Keratinocyte (primary cell): ENCODE data around the gene PLXNB3. TPM values are rescaled to one million over a fixed set of nuclear protein-coding genes. Genes with fewer than 3 reads are reported as not detected.

ENCODE experiments used
- DNase-seq: peaks from one replicate; pipeline ENCODE4 v3.0.0-alpha.2; 2011; ENCODE audit warnings: low read depth, missing footprints, low spot score
- FAIRE-seq: peaks from 2 replicates; lab custom pipeline; 2011; peaks lifted over from hg19 to GRCh38; lab: Jason Lieb, UNC
- H2AFZ ChIP-seq: 2 replicates; pipeline ENCODE4 v1.6.0; 2012; ENCODE audit warnings: low read length, control low read depth, inconsistent platforms; ENCODE audit not compliant: control insufficient read depth
- H3K27ac ChIP-seq: 2 replicates; pipeline ENCODE4 v1.5.1; 2011; ENCODE audit warnings: low read length; ENCODE audit not compliant: control insufficient read depth, insufficient read depth
- H3K27me3 ChIP-seq: 3 replicates; pipeline ENCODE4 v1.6.0; 2011; ENCODE audit warnings: low read length; ENCODE audit not compliant: control insufficient read depth, insufficient read depth; ENCODE audit errors: extremely low read depth
- H3K36me3 ChIP-seq, 2 experiments: 2 replicates in 1 of 2; 3 replicates in 1 of 2; pipeline ENCODE4 v1.5.1; 2011; ENCODE audit warnings: low read length in 2 of 2, mild to moderate bottlenecking in 1 of 2; ENCODE audit not compliant: control insufficient read depth in 2 of 2, insufficient read depth in 2 of 2; ENCODE audit errors: extremely low read depth in 1 of 2
- H3K4me1 ChIP-seq: 3 replicates; pipeline ENCODE4 v1.5.1; 2011; ENCODE audit warnings: low read length; ENCODE audit not compliant: control insufficient read depth, insufficient read depth; ENCODE audit errors: extremely low read depth
- H3K4me2 ChIP-seq: 3 replicates; pipeline ENCODE4 v1.6.0; 2011; ENCODE audit warnings: low read depth, low read length; ENCODE audit not compliant: control insufficient read depth, insufficient read depth; ENCODE audit errors: extremely low read depth
- H3K4me3 ChIP-seq, 3 experiments: fragments of 200-600 bp in 1 of 3; sonication (generic) in 1 of 3; 2 replicates in 2 of 3; 3 replicates in 1 of 3; pipeline ENCODE4 v1.5.1; 2011 to 2016; ENCODE audit warnings: low read length in 3 of 3, mild to moderate bottlenecking in 3 of 3, control low read depth in 2 of 3, inconsistent platforms in 1 of 3, low read depth in 1 of 3, mixed read lengths in 1 of 3, mixed run types in 1 of 3, moderate library complexity in 1 of 3; ENCODE audit not compliant: control insufficient read depth in 2 of 3, insufficient read depth in 2 of 3; ENCODE audit errors: extremely low read depth in 1 of 3
- H3K79me2 ChIP-seq: 2 replicates; pipeline ENCODE4 v1.6.0; 2012; ENCODE audit warnings: low read length; ENCODE audit not compliant: control insufficient read depth, insufficient read depth
- H3K9ac ChIP-seq: 3 replicates; pipeline ENCODE4 v1.6.0; 2011; ENCODE audit warnings: low read length; ENCODE audit not compliant: control insufficient read depth, insufficient read depth; ENCODE audit errors: extremely low read depth
- H3K9me1 ChIP-seq: 3 replicates; pipeline ENCODE4 v1.6.0; 2011; ENCODE audit warnings: low read length; ENCODE audit not compliant: control insufficient read depth, insufficient read depth; ENCODE audit errors: extremely low read depth
- H3K9me3 ChIP-seq: 2 replicates; pipeline ENCODE4 v1.5.1; 2012; ENCODE audit warnings: low read depth, low read length; ENCODE audit not compliant: control insufficient read depth
- H4K20me1 ChIP-seq: 3 replicates; pipeline ENCODE4 v1.6.0; 2011; ENCODE audit warnings: low read length; ENCODE audit not compliant: control insufficient read depth, insufficient read depth; ENCODE audit errors: extremely low read depth
- EZH2 ChIP-seq: IDR thresholded peaks from one replicate; pipeline ENCODE4 v1.6.1; 2012; ENCODE audit warnings: inconsistent platforms, mild to moderate bottlenecking, low read length, moderate library complexity
- dilution Hi-C: fragments of 300-500 bp; cut with MboI; formaldehyde crosslinking; loops from one replicate; pipeline ENCODE4 v1.7.0; 2020; ENCODE audit warnings: low sequenced_read_pairs; ENCODE audit not compliant: extremely low pct_ligation_motif_present
- polyA plus RNA-seq, 5 experiments: library from polyadenylated mRNA; depleted of rRNA in 3 of 5; stranded (reverse) in 3 of 5; stranded (forward) in 1 of 5; unstranded in 1 of 5; fragments of >200 nt; gene quantifications; 1 replicate in 1 of 5; 2 replicates in 3 of 5; 3 replicates in 1 of 5; pipeline versions ENCODE4 v1.2.1 to v1.2.3, GENCODE V29; 2011 to 2012; ENCODE audit warnings: missing spikeins in 2 of 5, low read depth in 1 of 5, low replicate concordance in 1 of 5
- TF ChIP-seq, protein P1 (sequence below), 3 experiments: IDR thresholded peaks in 1 of 3; conservative IDR thresholded peaks in 1 of 3; optimal IDR thresholded peaks in 1 of 3; 2 replicates in 2 of 3; 3 replicates in 1 of 3; pipeline versions ENCODE3 to v1.5.1; 2011; ENCODE audit warnings: low read length in 3 of 3, mild to moderate bottlenecking in 3 of 3, moderate library complexity in 2 of 3, control low read depth in 1 of 3, inconsistent platforms in 1 of 3; ENCODE audit not compliant: insufficient read depth in 2 of 3; ENCODE audit errors: extremely low read depth in 1 of 3

Gene PLXNB3
- polyA plus RNA-seq, 1 donor (not counting 4 experiments of a cell fraction or from before 2014, with no cell fraction given) = 7.2 TPM

DNA sequence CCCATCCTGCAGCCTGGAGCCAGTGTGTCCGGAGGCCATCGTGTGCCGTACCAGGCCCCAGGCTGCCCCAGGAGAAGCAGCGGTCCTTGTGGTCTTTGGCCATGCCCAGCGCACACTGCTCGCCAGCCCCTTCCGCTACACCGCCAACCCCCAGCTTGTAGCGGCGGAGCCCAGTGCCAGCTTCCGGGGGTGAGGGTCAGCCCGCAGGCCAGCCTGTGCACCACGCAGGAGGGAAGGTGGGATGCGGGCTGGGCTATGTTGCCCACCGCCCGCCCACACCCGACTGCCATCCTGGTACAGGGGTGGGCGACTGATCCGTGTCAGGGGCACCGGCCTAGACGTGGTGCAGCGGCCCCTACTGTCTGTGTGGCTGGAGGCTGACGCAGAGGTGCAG, 9.2 kb downstream of the PLXNB3 start:
- Histone ChIP-seq H3K27ac (no peak overlapping the region), H3K36me3 (peaks cover 0 to 6% of the 10 kb centered on the region in 2 experiments), H3K9me3 (peaks cover 4% of the 10 kb centered on the region), H3K9me1 (no peaks in the 10 kb centered on the region), H3K79me2 (no peaks in the 10 kb centered on the region), H3K27me3 (no peaks in the 10 kb centered on the region), H3K4me3 (no peak overlapping the region), H2AFZ (no peak overlapping the region), H3K9ac (no peak overlapping the region), H3K4me1 (peaks cover under 1% of the 10 kb centered on the region), H3K4me2 (no peak overlapping the region), H4K20me1 (no peaks in the 10 kb centered on the region)
- no peak for TF ChIP-seq EZH2
- TF ChIP-seq, protein P1, sequence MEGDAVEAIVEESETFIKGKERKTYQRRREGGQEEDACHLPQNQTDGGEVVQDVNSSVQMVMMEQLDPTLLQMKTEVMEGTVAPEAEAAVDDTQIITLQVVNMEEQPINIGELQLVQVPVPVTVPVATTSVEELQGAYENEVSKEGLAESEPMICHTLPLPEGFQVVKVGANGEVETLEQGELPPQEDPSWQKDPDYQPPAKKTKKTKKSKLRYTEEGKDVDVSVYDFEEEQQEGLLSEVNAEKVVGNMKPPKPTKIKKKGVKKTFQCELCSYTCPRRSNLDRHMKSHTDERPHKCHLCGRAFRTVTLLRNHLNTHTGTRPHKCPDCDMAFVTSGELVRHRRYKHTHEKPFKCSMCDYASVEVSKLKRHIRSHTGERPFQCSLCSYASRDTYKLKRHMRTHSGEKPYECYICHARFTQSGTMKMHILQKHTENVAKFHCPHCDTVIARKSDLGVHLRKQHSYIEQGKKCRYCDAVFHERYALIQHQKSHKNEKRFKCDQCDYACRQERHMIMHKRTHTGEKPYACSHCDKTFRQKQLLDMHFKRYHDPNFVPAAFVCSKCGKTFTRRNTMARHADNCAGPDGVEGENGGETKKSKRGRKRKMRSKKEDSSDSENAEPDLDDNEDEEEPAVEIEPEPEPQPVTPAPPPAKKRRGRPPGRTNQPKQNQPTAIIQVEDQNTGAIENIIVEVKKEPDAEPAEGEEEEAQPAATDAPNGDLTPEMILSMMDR (optimal IDR thresholded peaks at IDR 0.05 in 1 of 3, IDR thresholded peaks at IDR 0.05 in 1 of 3, conservative IDR thresholded peaks at IDR 0.05 in 1 of 3; ENCODE audit: extremely low read depth in 1 of 3, insufficient read depth in 2 of 3, low read length in 3 of 3) = no peak
- dilution Hi-C loops = no loop called here
- DNase-seq = no peak
- FAIRE-seq = no peak

DNA sequence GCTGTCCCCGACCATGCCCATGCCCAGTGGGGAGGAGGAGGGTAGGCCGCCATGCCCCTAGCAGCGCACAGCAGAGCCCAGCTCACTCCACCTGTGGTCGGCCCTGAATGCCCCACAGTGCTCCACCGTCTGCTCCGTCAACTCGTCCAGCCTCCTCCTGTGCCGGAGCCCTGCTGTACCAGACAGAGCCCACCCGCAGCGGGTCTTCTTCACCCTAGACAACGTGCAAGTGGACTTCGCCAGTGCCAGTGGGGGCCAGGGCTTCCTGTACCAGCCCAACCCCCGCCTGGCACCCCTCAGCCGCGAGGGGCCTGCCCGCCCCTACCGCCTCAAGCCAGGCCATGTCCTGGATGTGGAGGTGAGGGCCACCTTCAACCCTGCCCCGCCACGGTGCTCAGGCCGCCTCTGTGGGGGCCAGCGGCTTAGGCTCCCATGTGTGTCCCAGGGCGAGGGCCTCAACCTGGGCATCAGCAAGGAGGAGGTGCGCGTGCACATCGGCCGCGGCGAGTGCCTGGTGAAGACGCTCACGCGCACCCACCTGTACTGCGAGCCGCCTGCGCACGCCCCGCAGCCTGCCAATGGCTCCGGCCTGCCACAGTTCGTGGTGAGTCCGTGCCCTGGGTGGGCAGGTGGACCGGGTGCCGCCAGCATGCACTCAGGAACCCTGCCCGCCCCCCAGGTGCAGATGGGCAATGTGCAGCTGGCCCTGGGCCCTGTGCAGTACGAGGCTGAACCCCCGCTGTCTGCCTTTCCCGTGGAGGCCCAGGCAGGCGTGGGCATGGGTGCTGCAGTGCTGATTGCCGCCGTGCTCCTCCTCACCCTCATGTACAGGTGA, 9.9 kb downstream of the PLXNB3 start:
- FAIRE-seq = no peak
- dilution Hi-C loops = no loop called here

More for the DNA sequence above, 9.9 kb downstream of the PLXNB3 start:
- Histone ChIP-seq H3K4me3 (no peak overlapping the region), H4K20me1 (no peaks in the 10 kb centered on the region), H3K9me1 (no peaks in the 10 kb centered on the region), H3K9ac (no peak overlapping the region), H3K79me2 (no peaks in the 10 kb centered on the region), H3K27ac (no peak overlapping the region), H3K4me2 (no peak overlapping the region), H3K4me1 (peaks cover 5% of the 10 kb centered on the region), H3K9me3 (peaks cover 4% of the 10 kb centered on the region), H3K27me3 (no peaks in the 10 kb centered on the region), H3K36me3 (peaks cover 0 to 4% of the 10 kb centered on the region in 2 experiments), H2AFZ (no peak overlapping the region)
- TF ChIP-seq, protein P1 (optimal IDR thresholded peaks at IDR 0.05 in 1 of 3, IDR thresholded peaks at IDR 0.05 in 1 of 3, conservative IDR thresholded peaks at IDR 0.05 in 1 of 3; ENCODE audit: extremely low read depth in 1 of 3, insufficient read depth in 2 of 3, low read length in 3 of 3) = no peak
- TF ChIP-seq EZH2 = no peak
- DNase-seq = no peak
